ENCODE results near the gene TENM3. TPM values are rescaled to one million over a fixed set of nuclear protein-coding genes. Genes with fewer than 3 reads are reported as not detected.

Gene TENM3
- total RNA-seq, 1 experiment from 2014 or later, result 0.87 TPM

DNA sequence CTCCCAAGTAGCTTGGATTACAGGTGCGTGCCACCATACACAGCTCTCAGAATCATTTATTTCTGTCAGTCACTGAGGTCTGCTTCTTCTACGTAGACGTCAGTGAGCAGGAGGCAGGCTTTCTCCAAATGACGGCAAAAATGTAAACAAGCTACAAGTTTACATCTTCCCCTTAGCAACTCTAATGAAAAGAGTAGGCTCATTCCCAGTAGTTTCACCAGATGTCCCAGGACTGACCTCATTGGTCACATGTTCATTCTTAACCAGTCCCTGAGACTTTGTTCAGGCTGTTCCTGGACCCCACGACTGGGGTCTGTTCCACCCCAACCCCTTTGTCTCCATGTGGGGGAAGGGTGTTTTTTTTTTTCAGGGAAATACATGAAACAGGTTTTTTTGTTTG lies 67.1 kb downstream of the TENM3 start:
- Histone ChIP-seq H3K4me1 (ENCODE audit: insufficient read depth, low read length) (no peaks in the 10 kb centered on the region), H3K9me2 (replicated peaks; ENCODE audit: low read length) (no peaks in the 10 kb centered on the region), H3K79me2 (ENCODE audit: low read length) (no peaks in the 10 kb centered on the region), H3K4me3 (ENCODE audit: low read length) (no peak overlapping the region), H4K20me1 (ENCODE audit: low read length) (no peaks in the 10 kb centered on the region), H3K9me3 (ENCODE audit: low read length) (no peaks in the 10 kb centered on the region), H3K36me3 (ENCODE audit: low read depth, low read length) (no peaks in the 10 kb centered on the region), H2AFZ (ENCODE audit: low read length) (no peak overlapping the region), H3K9ac (ENCODE audit: low read length) (no peak overlapping the region), H3F3A (ENCODE audit: low read length, unreplicated experiment) (no peaks in the 10 kb centered on the region), H3K27ac (ENCODE audit: low read length) (no peak overlapping the region), H3K27me3 (ENCODE audit: low read length) (no peaks in the 10 kb centered on the region), H3K4me2 (ENCODE audit: low read length) (no peak overlapping the region)
- no TSS peak for BruUV-seq (replicated peaks)
- TF ChIP-seq CTCF (conservative IDR thresholded peaks at IDR 0.05; ENCODE audit: low read depth, low read length) (no peak), EZH2phosphoT487 (IDR thresholded peaks at IDR 0.05; ENCODE audit: borderline replicate concordance, low read length) (no peak), EZH2 (IDR thresholded peaks at IDR 0.05; ENCODE audit: low read length, unreplicated experiment) (no peak)
- ChIA-PET CTCF (no interaction called here), POLR2A (ENCODE audit: unreplicated experiment) (no interaction called here)
- DNase-seq, result no peak
- ATAC-seq, result no peak
- intact Hi-C loops (cut with micrococcal nuclease), result no loop called here

GRCh38 chr4:182310962-182311361 lies 67.8 kb downstream of the TENM3 start:
- Histone ChIP-seq H3K79me2 (ENCODE audit: low read length) (no peaks in the 10 kb centered on the region), H3K4me1 (ENCODE audit: insufficient read depth, low read length) (no peaks in the 10 kb centered on the region), H2AFZ (ENCODE audit: low read length) (no peak overlapping the region), H3K9ac (ENCODE audit: low read length) (no peak overlapping the region), H3K9me3 (ENCODE audit: low read length) (no peaks in the 10 kb centered on the region), H3K27ac (ENCODE audit: low read length) (no peak overlapping the region), H3K27me3 (ENCODE audit: low read length) (no peaks in the 10 kb centered on the region), H3K4me3 (ENCODE audit: low read length) (no peak overlapping the region), H3K4me2 (ENCODE audit: low read length) (no peak overlapping the region), H3K9me2 (replicated peaks; ENCODE audit: low read length) (no peaks in the 10 kb centered on the region), H3F3A (ENCODE audit: low read length, unreplicated experiment) (no peaks in the 10 kb centered on the region), H3K36me3 (ENCODE audit: low read depth, low read length) (no peaks in the 10 kb centered on the region), H4K20me1 (ENCODE audit: low read length) (no peaks in the 10 kb centered on the region)
- ATAC-seq (no peak), DNase-seq (no peak)
- ChIA-PET CTCF (no interaction called here), POLR2A (ENCODE audit: unreplicated experiment) (no interaction called here)
- TF ChIP-seq CTCF (conservative IDR thresholded peaks at IDR 0.05; ENCODE audit: low read depth, low read length) (no peak), EZH2phosphoT487 (IDR thresholded peaks at IDR 0.05; ENCODE audit: borderline replicate concordance, low read length) (no peak), EZH2 (IDR thresholded peaks at IDR 0.05; ENCODE audit: low read length, unreplicated experiment) (no peak)
- BruUV-seq (replicated peaks), result no TSS peak
- intact Hi-C loops (cut with micrococcal nuclease), result no loop called here

GRCh38 chr4:182314537-182314936 lies 71.3 kb downstream of the TENM3 start:
- Histone ChIP-seq H3K4me3 (ENCODE audit: low read length) (no peak overlapping the region), H3K9me2 (replicated peaks; ENCODE audit: low read length) (no peaks in the 10 kb centered on the region), H4K20me1 (ENCODE audit: low read length) (no peaks in the 10 kb centered on the region), H3K9me3 (ENCODE audit: low read length) (no peaks in the 10 kb centered on the region), H3K4me2 (ENCODE audit: low read length) (no peak overlapping the region), H3K36me3 (ENCODE audit: low read depth, low read length) (no peaks in the 10 kb centered on the region), H3K27ac (ENCODE audit: low read length) (no peak overlapping the region), H3F3A (ENCODE audit: low read length, unreplicated experiment) (no peaks in the 10 kb centered on the region), H3K4me1 (ENCODE audit: insufficient read depth, low read length) (no peaks in the 10 kb centered on the region), H3K27me3 (ENCODE audit: low read length) (no peaks in the 10 kb centered on the region), H2AFZ (ENCODE audit: low read length) (no peak overlapping the region), H3K79me2 (ENCODE audit: low read length) (no peaks in the 10 kb centered on the region), H3K9ac (ENCODE audit: low read length) (no peak overlapping the region)
- DNase-seq (no peak), ATAC-seq (no peak)
- no TSS peak for BruUV-seq (replicated peaks)
- TF ChIP-seq EZH2phosphoT487 (IDR thresholded peaks at IDR 0.05; ENCODE audit: borderline replicate concordance, low read length) (no peak), CTCF (conservative IDR thresholded peaks at IDR 0.05; ENCODE audit: low read depth, low read length) (no peak), EZH2 (IDR thresholded peaks at IDR 0.05; ENCODE audit: low read length, unreplicated experiment) (no peak)
- POLR2A ChIA-PET (ENCODE audit: unreplicated experiment), result no interaction called here
- intact Hi-C loops (cut with micrococcal nuclease), result no loop called here
- CTCF ChIA-PET, result no interaction called here
